Panc1 (cell line): ENCODE results near the gene RFTN1.

ENCODE experiments used
- POLR2AphosphoS5 ChIP-seq: IDR thresholded peaks from 2 replicates; pipeline ENCODE4 v1.6.1; 2012; ENCODE audit warnings: mild to moderate bottlenecking, low read depth, low read length, moderate library complexity
- SIN3A ChIP-seq: IDR thresholded peaks from 2 replicates; pipeline ENCODE4 v1.6.1; 2012; ENCODE audit warnings: low read depth, mild to moderate bottlenecking, low read length, moderate library complexity, borderline replicate concordance; ENCODE audit not compliant: insufficient read depth
- TCF7L2 ChIP-seq: IDR thresholded peaks from 2 replicates; pipeline ENCODE4 v1.6.1; 2011; ENCODE audit warnings: mild to moderate bottlenecking, low read depth, low read length, inconsistent platforms
- TF ChIP-seq, protein P1 (sequence below): fragments of 450-650 bp; IDR thresholded peaks from 2 replicates; pipeline ENCODE4 v1.5.1; 2017; ENCODE audit warnings: mild to moderate bottlenecking
- TF ChIP-seq, protein P2 (sequence below), 2 experiments: IDR thresholded peaks; 2 replicates each; pipeline ENCODE4 v1.6.1; 2011 to 2012; ENCODE audit warnings: low read depth in 2 of 2, control low read depth in 1 of 2, low read length in 1 of 2, mild to moderate bottlenecking in 1 of 2, moderate library complexity in 1 of 2; ENCODE audit not compliant: insufficient read depth in 1 of 2

DNA sequence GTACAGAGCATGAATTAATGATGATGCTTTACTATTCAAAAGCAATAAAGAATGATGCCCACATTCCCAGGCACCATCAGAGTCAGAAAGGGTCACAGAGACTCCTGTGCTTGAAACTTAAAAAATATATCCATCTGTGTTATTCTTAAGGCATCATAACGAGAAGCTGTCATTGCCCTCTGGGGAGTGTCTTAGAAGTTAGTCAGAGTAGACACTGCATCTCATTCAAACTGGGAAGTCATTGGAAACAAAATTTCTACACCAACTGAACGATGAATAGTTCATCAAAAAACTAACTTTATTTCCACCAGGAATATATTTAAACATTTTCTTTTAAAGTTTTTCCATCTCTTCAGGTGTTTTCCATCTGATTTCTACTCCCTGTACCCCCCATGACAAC is 122.9 kb downstream of the RFTN1 start:
- TF ChIP-seq, protein P1, sequence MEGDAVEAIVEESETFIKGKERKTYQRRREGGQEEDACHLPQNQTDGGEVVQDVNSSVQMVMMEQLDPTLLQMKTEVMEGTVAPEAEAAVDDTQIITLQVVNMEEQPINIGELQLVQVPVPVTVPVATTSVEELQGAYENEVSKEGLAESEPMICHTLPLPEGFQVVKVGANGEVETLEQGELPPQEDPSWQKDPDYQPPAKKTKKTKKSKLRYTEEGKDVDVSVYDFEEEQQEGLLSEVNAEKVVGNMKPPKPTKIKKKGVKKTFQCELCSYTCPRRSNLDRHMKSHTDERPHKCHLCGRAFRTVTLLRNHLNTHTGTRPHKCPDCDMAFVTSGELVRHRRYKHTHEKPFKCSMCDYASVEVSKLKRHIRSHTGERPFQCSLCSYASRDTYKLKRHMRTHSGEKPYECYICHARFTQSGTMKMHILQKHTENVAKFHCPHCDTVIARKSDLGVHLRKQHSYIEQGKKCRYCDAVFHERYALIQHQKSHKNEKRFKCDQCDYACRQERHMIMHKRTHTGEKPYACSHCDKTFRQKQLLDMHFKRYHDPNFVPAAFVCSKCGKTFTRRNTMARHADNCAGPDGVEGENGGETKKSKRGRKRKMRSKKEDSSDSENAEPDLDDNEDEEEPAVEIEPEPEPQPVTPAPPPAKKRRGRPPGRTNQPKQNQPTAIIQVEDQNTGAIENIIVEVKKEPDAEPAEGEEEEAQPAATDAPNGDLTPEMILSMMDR: no peak
- TF ChIP-seq POLR2AphosphoS5: no peak
- TF ChIP-seq TCF7L2: no peak
- TF ChIP-seq, protein P2, sequence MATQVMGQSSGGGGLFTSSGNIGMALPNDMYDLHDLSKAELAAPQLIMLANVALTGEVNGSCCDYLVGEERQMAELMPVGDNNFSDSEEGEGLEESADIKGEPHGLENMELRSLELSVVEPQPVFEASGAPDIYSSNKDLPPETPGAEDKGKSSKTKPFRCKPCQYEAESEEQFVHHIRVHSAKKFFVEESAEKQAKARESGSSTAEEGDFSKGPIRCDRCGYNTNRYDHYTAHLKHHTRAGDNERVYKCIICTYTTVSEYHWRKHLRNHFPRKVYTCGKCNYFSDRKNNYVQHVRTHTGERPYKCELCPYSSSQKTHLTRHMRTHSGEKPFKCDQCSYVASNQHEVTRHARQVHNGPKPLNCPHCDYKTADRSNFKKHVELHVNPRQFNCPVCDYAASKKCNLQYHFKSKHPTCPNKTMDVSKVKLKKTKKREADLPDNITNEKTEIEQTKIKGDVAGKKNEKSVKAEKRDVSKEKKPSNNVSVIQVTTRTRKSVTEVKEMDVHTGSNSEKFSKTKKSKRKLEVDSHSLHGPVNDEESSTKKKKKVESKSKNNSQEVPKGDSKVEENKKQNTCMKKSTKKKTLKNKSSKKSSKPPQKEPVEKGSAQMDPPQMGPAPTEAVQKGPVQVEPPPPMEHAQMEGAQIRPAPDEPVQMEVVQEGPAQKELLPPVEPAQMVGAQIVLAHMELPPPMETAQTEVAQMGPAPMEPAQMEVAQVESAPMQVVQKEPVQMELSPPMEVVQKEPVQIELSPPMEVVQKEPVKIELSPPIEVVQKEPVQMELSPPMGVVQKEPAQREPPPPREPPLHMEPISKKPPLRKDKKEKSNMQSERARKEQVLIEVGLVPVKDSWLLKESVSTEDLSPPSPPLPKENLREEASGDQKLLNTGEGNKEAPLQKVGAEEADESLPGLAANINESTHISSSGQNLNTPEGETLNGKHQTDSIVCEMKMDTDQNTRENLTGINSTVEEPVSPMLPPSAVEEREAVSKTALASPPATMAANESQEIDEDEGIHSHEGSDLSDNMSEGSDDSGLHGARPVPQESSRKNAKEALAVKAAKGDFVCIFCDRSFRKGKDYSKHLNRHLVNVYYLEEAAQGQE (IDR thresholded peaks at IDR 0.05; ENCODE audit: insufficient read depth in 1 of 2, low read depth in 2 of 2, low read length in 1 of 2): no peak
- TF ChIP-seq SIN3A: no peak
